Measurements from ENCODE around the gene HEBP2. TPM values are rescaled to one million over a fixed set of nuclear protein-coding genes. Genes with fewer than 3 reads are reported as not detected.

The HEBP2 gene
- total RNA-seq, 1 donor, result 35.8 TPM

GRCh38 chr6:138451043-138451442 is 47.0 kb downstream of the HEBP2 start:
- no peak overlapping the region for H3K4me2 ChIP-seq (ENCODE audit: insufficient read depth, low read length)
- DNase-seq (ENCODE audit: insufficient read length, low spot score, missing footprints), result no peak
- no peaks in the 10 kb centered on the region for H3K27me3 ChIP-seq (ENCODE audit: insufficient read depth, low read length)
- H3K36me3 ChIP-seq (ENCODE audit: insufficient read depth, low read length), result no peaks in the 10 kb centered on the region
- TF ChIP-seq CTCF (IDR thresholded peaks at IDR 0.05; ENCODE audit: extremely low read depth, low read depth, low read length), result no peak
- no peaks in the 10 kb centered on the region for H4K20me1 ChIP-seq (ENCODE audit: insufficient read depth, low read length)
- H2AFZ ChIP-seq (ENCODE audit: low read length), result no peak overlapping the region
- no peak overlapping the region for H3K27ac ChIP-seq (ENCODE audit: low read depth, low read length)
- H3K79me2 ChIP-seq (ENCODE audit: insufficient read depth, low read length), result no peaks in the 10 kb centered on the region
- no peak overlapping the region for H3K4me3 ChIP-seq (ENCODE audit: insufficient read depth, low read length)
- no peaks in the 10 kb centered on the region for H3K9me3 ChIP-seq (ENCODE audit: low read depth, low read length)
- H3K4me1 ChIP-seq (ENCODE audit: insufficient read depth, low read length), result peaks cover 12% of the 10 kb centered on the region

- no peaks in the 10 kb centered on the region for H3K36me3 ChIP-seq (ENCODE audit: insufficient read depth, low read length)
- no peaks in the 10 kb centered on the region for H4K20me1 ChIP-seq (ENCODE audit: insufficient read depth, low read length)
- no peak for DNase-seq (ENCODE audit: insufficient read length, low spot score, missing footprints)
- H3K9me3 ChIP-seq (ENCODE audit: low read depth, low read length), result no peaks in the 10 kb centered on the region
- H2AFZ ChIP-seq (ENCODE audit: low read length), result no peak overlapping the region
- H3K27me3 ChIP-seq (ENCODE audit: insufficient read depth, low read length), result no peaks in the 10 kb centered on the region
- H3K4me1 ChIP-seq (ENCODE audit: insufficient read depth, low read length), result peaks cover 15% of the 10 kb centered on the region
- peak overlapping the region; percentile 1 for H3K4me2 ChIP-seq (ENCODE audit: insufficient read depth, low read length)
- no peaks in the 10 kb centered on the region for H3K79me2 ChIP-seq (ENCODE audit: insufficient read depth, low read length)
- H3K4me3 ChIP-seq (ENCODE audit: insufficient read depth, low read length), result no peak overlapping the region
- no peak overlapping the region for H3K27ac ChIP-seq (ENCODE audit: low read depth, low read length)
- TF ChIP-seq CTCF (IDR thresholded peaks at IDR 0.05; ENCODE audit: extremely low read depth, low read depth, low read length), result no peak
These were observed 51.1 kb downstream of the HEBP2 start for GRCh38 chr6:138454981-138455706.

DNA sequence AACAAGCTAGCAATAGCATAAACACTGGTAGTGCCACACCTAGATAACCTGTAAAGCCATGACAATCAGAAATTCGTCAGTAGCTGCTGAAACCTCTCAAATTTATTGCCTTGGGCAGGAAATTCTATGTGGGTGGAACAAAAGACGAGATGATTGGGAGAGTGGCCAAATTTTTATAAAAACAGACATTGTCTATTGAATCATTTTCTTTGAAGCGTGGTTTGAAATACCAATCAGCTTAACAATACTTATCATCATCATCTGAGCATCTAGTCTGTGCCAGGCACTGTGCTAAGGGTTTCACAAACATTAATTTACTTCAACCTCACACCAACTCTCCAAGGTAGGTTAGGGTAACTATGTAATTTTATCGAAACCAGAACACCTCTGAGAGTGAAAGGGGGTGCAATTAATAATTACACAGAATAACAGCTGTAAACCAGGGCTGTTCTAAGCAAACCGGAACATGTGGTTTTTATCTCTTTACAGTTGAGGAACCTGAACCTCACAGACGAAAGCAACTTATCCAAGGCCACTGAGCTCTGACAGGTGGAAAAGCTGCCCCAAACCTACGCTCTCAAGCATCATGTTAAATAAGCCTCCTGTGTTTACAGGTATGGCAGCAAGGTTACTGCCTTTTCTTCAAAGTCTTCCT is 51.9 kb downstream of the HEBP2 start:
- no peak for DNase-seq (ENCODE audit: insufficient read length, low spot score, missing footprints)
- Histone ChIP-seq H3K9me3 (ENCODE audit: low read depth, low read length) (no peaks in the 10 kb centered on the region), H3K27ac (ENCODE audit: low read depth, low read length) (no peak overlapping the region), H3K36me3 (ENCODE audit: insufficient read depth, low read length) (no peaks in the 10 kb centered on the region), H3K4me3 (ENCODE audit: insufficient read depth, low read length) (no peak overlapping the region), H2AFZ (ENCODE audit: low read length) (no peak overlapping the region), H3K79me2 (ENCODE audit: insufficient read depth, low read length) (no peaks in the 10 kb centered on the region), H3K4me2 (ENCODE audit: insufficient read depth, low read length) (peak overlapping the region; percentile 1), H4K20me1 (ENCODE audit: insufficient read depth, low read length) (no peaks in the 10 kb centered on the region), H3K4me1 (ENCODE audit: insufficient read depth, low read length) (peaks cover 15% of the 10 kb centered on the region), H3K27me3 (ENCODE audit: insufficient read depth, low read length) (no peaks in the 10 kb centered on the region)
- no peak for TF ChIP-seq CTCF (IDR thresholded peaks at IDR 0.05; ENCODE audit: extremely low read depth, low read depth, low read length)

- no peaks in the 10 kb centered on the region for H3K27me3 ChIP-seq (ENCODE audit: insufficient read depth, low read length)
- no peak overlapping the region for H3K27ac ChIP-seq (ENCODE audit: low read depth, low read length)
These were observed 52.4 kb downstream of the HEBP2 start for GRCh38 chr6:138456401-138456790.

More at GRCh38 chr6:138456401-138456790, 52.4 kb downstream of the HEBP2 start:
- Histone ChIP-seq H4K20me1 (ENCODE audit: insufficient read depth, low read length) (no peaks in the 10 kb centered on the region), H3K79me2 (ENCODE audit: insufficient read depth, low read length) (no peaks in the 10 kb centered on the region), H3K4me2 (ENCODE audit: insufficient read depth, low read length) (no peak overlapping the region), H3K36me3 (ENCODE audit: insufficient read depth, low read length) (no peaks in the 10 kb centered on the region), H3K4me3 (ENCODE audit: insufficient read depth, low read length) (no peak overlapping the region), H2AFZ (ENCODE audit: low read length) (no peak overlapping the region), H3K4me1 (ENCODE audit: insufficient read depth, low read length) (peaks cover 15% of the 10 kb centered on the region), H3K9me3 (ENCODE audit: low read depth, low read length) (no peaks in the 10 kb centered on the region)
- no peak for TF ChIP-seq CTCF (IDR thresholded peaks at IDR 0.05; ENCODE audit: extremely low read depth, low read depth, low read length)
- no peak for DNase-seq (ENCODE audit: insufficient read length, low spot score, missing footprints)
